NCI-H748 (cell line): ENCODE measurements around the gene PLAU.
"Not testable (repeated sequence)": the region's sequence is repeated elsewhere in the genome, so short reads cannot be mapped to it uniquely, and the experiment has no call there.

Experiments
- DNase-seq: peaks from one replicate; lab custom pipeline; 2025; ENCODE audit not compliant: unreplicated experiment; lab: John Stamatoyannopoulos, UW

The PLAU gene

DNA sequence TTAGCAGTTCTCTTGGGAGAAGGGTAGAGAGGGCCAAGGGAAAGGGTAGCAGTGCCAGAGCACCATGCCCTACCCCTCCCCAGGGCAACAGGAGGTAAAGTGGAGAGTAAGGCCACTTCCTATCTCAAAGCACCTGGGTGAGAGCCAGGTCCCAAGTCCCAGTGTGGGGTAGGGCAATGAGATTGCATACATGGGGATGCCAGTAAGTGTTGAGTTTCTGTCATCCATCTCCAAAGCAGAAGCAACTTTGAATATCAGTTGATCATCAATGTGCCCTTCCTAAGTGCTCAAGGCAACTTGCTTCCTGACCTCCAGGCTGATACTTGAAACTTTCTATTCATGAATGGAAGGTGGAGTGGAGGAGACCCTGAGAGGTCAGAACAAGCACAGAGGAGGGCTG lies 34.4 kb upstream of the PLAU start:
- DNase-seq: no peak

DNA sequence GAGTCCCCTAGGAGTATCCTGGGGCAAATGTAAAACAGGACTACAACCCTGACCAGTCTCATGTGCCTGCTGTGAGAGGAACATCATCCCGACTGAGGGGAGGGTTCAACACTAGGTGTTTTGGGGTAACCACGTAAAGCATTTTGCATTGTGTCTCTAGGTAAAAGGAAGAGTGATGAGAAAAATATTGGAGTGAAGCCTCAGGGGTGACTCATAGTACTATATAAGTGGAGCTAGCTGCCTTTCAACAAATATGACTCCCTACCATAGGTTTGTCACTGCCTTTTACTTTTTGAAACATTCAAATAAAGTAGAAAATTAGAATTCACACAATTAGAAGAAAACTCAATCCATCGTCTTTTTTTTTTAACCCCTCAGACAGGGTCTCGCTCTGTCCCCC lies 34.0 kb upstream of the PLAU start:
- DNase-seq: no peak

DNA sequence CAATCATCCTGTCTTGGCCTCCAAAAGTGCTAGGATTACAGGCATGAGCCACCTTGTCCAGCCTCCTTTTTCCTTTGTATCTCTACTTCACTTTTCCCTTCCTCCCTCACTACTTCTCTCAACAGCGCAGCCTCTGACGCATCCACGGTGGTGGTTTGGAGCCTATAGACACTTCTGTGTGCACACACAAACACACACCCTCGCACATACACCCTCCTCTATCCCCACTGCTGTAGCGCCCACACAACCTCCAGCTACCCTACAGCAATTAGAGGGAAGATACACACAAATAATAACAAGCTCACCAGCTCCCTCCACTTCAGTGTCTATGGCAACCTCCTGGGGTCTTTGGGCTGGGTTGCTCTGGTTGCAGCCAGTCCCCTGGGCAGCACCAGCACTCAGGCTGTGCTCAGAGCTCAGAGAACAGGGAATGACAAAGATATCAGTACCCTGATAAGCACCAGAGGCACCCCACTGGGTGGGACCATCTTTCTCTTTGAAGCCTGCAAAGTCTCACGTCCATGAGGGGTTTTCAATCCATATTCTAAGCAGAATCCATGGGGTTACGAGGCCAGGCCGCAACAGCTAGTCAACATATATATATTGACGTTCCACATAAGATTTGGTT lies 33.3 kb upstream of the PLAU start:
- DNase-seq: no peak

DNA sequence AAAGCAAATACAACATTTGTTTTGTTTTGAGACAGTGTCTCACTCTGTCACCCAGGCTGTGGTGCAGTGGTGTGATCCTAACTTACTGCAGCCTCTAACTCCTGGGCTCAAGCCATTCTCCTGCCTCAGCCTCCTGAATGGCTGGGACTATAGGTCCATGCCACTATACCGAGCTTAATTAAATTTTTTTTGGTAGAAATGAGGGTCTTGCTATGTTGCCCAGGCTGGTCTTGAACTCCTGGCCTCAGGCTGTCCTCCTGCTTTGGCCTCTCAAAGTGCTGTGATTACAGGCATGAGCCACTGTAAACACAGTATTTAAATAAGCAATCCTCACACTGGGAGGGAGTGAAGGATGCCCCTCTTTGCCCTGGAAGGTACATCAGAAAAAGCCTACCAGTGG lies 32.6 kb upstream of the PLAU start:
- DNase-seq: no peak

DNA sequence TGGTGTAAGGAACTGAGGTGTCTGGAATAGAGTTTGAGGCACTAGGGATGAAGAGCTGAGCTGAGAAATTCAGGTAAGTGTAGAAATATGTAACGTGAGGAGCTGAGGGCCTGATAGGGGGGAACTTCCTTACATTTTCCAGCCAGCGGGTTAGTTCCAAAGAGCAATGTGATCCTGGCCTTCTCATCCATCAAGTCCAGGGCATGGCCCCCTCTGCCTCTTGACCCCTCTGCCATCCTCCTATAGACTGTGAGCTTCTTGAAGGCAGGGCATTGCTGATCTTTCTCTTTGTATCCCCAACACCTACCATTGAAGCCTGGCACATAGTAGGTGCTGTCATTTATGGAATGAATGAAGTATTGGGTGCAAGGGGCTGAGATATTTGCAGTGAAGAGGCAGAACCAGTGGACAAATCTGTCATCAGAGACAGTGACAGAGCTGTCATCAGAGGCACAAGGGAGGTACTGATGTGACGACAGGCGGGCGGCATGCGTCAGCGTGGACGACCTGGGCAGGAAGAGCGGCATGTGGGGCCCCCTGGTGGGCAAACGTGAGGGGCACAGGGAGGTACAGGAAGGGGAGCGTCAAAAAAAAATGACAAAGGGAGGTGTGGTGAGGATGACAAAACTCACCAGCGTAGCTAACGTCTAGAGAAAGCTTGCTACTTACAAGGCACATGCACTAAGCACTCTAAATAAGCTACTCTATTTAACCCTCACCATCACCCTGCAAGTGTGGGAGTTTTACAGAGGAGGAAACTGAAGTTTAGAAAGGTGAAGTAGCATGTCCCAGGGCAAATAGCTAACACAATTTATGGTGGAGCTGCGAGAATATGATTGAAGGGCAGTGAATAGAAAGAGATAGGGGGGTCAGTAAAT lies 31.4 kb upstream of the PLAU start:
- DNase-seq: peak; percentile 75

DNA sequence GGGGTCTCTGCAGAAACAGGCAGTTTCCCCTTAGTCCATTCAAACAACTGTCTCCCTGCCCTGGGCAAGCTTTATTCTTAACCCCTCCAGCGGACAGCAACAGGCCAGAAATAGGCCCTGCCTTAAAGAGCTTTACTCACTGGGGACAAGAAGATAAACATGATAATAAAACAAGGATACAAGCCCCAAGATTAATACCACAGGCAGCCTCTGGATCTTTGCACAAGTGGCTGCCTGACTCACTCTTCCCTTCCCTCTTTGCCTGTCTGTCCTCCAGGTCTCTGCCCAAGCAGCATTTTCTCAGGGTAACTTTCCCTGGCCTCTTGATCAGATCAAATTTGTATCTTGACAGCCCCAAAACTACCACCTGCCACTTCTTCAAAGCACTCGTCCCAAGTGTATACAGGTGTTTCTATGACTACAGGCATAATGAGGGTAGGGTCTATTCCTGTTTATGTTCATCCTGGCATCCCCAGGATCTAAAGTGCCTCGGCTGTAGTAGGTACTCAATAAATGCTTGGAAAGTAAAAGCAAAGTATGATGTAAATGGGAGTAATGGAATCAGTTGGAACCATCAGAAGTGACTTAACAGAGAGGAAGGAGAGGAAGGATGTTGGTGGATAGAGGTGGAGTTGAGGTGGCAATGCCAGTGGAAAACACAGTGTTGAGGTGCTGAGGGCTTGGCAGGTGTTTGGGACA lies 29.6 kb upstream of the PLAU start:
- no peak for DNase-seq

DNA sequence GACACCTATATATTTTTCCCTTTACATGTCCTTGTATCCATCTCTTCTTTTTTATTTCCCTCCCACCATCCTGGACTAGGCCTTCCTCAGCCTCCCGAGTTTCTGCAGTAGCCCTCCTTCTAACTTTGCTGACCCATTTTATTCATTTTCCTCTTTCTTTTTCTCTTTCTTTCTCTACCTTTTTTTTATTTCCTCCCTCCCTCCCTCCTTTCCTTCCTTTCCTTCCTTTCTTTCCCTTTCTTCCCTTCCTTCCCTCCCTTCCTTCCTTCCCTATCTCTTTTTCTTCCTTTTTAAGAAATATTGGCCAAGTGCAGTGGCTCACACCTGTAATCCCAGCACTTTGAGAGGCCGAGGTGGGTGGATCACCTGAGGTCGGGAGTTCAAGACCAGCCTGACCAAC lies 26.9 kb upstream of the PLAU start:
- no peak for DNase-seq

DNA sequence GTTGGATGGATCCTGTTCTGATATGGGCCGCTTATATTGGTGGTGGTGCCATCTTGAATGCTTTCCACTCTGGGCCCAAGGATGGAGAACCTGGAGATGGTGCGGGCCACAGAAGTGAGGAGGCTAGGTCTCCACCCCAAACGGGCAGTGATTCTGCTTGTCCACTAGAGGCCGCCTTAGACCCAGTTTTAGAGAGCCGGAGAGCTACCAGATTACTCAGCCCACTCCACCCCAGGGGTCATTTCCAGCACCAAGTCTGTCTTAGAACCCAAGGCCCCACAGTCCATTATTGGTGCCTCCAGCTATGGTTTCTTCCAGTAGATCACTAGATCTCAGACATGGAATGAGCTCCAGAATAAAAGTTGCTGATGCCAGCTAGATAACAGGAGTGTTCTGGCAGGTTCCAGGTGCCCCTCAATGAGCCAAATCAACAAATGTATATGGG lies 24.8 kb upstream of the PLAU start:
- DNase-seq: peak; percentile 57

DNA sequence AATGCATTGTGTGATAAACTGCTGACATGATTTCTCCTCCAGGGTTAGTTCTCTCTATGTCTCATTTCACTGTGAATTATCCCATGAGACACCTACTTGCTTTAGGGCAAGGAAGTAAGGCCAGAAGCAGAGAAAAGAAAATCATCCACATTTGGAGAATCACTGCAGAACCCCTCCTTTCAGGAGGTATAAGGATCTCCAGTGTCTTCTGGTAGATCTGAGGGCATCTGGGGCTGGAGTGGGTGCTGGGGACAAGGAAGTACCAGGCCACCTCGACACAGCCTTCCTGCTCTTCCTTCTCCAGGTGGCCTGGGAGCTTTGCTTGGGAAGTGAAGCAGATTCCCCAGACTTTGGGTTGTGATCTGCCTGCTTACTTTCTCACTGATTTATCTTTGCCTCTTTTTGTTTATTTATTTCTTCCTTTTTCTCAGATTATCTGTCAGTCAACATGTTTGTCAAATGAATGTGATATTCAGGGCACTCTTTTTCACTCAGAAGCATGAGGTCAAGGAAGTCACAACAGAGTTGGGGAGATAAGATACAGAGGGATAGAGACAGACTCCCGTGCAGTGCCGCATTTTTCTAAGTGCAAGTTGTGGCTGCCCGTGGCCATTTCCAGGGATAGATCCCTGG lies 24.2 kb upstream of the PLAU start:
- DNase-seq: no peak

DNA sequence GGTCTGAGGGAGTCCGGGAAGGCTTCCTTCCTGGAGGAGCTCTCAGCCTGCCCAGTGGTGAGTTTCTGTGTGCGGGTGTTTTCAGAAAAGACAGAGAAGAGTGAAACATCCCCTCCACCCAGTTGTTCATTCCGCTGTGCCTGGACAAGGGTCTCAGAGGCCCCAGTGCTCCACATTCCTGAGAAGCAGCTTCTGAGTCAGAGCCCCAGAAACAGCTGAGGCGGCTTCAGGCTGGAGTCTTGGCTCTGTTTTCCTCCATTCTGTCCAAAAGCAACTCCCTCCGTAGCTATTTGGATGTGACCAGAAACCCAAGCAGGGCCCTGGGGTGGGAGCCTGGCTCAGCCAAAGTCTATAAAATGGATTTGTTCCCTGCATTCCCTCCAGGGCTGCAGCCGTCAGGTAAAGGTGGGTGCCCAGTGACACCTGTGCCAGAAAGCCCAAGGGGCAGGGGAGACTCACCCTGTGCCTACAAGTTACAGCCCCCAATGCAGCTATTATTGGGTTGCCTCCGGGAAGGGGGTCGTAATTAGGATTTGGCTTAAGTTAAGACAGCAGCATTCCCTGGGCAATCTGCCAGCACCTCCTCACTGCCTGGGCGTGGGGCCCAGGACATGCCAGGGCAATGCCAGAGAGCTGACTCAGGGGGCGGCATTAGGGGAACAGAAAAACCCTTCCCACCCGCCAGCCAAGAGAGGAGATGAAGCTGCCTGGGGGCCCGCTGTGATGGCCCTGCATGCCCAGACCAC lies 23.5 kb upstream of the PLAU start:
- peak; percentile 6 for DNase-seq

DNA sequence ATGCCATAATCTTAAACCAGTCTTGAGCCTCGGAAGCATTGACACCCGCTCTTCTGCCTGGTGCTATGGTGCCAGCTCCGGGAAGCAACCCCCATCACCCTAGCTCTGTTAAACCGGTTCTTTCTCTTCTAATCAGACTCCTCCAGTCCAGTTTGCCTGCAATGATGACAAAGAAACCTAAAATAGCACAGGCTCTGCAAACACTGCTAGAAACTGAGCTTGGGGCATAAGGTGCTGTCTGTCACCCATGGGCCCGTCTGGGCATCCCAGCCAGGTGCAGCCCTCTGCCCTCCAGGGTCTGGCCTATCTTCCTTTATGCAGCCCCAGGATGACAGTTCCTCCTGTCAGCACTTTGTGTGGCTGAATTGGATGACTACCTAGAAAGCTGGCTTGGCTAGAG lies 22.4 kb upstream of the PLAU start:
- no peak for DNase-seq

DNA sequence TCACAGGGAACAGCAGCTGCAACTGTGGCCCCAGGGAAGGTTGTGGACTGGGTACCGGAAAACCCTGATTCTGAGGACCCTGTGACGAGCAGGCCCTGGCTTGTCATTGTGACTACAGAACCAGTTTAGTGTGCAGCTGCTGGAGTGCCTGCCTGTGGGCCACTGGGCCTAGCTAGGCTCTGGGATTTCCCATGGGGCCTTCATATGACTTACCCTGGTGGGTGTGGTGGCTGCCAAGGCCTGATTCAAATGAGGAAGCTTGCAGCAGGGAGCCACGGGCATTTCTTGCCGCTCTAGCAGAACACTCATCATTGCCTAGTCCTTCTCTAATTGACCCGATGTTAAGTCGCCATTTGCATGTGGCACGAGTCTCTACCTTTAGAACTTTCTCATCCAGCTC lies 21.9 kb upstream of the PLAU start:
- no peak for DNase-seq

DNA sequence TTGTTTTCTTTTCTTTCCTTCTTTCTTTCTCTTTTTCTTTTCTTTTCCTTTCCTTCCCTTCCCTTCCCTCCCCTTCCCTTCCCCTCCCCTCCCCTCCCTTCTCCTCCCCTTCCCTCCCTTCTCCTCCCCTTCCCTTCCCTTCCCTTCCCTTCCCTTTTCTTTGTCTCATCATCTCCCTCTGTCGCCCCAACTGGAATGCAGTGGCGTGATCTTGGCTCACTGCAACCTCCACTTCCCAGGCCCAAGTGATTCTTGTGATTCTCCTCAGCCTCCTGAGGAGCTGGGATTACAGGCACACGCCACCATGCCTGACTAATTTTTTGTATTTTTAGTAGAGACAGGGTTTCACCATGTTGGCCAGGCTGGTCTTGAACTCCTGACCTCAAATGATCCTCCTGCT lies 21.5 kb upstream of the PLAU start:
- not testable (repeated sequence) for DNase-seq

DNA sequence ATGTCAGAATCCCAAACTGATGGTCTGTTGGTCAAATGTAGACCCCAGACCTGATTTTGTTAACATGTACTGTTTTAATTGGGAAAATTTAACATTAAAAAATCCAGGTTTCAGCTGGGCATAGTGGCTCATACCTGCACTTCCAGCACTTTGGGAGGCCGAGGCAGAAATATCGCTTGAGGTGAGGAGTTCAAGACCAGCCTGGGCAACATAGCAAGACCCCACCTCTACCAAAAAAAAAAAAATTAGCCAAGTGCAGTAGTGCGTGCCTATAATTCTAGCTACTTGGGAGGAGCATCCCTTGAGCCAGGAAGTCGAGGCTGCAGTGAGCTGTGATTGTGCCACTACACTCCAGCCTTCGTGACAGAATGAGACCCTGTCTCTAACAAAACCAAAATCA lies 20.7 kb upstream of the PLAU start:
- DNase-seq: no peak

DNA sequence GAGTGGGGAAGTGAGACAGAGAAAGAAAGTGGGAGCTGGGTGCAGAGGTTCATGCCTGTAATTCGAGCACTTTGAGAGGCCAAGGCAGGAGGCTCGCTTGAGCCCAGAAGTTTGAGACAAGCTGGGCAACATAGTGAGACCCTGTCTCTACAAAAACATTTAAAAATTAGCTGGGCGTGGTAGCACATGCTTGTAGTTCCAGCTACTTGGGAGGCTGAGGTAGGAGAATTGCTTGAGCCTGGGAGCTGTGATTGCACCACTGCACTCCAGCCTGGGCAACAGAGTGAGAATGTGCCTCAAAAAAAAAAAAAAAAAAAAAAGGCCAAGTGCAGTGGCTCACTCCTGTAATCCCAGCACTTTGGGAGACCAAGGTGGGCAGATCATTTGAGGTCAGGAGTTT lies 20.1 kb upstream of the PLAU start:
- DNase-seq: not testable (repeated sequence)

DNA sequence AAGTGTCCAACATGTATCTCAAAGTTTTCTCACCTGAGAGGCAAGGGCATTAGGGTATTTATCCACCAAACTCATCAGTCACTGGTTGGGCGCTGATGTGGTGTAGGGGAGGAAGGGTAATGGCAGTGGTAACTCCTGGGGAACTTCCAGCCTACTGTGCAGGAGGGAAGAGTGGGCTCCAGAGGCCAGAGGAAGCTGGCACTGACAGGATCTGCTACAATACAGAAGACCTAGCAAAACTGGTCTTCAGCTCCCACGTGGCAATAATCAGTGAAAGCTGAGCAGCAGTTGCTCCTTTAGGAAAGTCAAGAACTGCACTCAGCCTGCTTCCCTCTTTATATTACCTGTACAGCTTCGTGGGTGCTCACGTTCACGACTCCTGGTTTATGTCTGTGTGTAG lies 19.4 kb upstream of the PLAU start:
- no peak for DNase-seq

DNA sequence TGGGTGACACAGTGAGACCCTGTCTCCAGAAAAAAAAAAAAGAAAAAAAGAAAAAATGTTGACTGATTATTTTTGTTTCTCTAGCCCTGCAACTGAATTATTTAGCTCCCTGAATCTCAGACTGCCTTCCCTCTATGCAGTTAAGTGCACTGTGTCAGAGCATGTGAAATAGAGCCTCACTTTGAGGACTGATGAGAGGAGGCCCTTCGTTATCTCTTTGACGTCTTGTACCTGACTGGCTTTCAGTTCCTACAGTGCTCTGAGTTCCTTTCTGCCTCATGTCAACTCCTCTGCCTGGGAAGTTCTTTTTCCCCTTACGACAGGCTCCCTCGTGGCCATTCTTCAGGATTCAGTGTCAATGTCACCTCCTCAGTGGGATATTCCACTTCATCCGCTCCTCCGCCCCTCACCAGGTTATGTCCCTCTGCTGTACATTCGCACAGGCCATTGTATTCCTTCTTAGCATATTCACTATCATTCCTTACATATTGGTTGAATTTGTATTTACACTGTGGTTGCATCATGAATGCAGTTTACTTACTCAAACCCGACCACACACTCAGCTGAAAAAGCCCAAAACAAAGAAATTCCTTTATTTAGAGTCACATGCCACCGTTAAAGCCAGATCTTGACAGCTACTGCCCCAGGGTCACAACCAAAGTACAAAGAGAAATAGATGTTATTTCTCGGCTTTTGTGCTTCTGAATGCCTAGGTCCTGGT lies 18.5 kb upstream of the PLAU start:
- no peak for DNase-seq

DNA sequence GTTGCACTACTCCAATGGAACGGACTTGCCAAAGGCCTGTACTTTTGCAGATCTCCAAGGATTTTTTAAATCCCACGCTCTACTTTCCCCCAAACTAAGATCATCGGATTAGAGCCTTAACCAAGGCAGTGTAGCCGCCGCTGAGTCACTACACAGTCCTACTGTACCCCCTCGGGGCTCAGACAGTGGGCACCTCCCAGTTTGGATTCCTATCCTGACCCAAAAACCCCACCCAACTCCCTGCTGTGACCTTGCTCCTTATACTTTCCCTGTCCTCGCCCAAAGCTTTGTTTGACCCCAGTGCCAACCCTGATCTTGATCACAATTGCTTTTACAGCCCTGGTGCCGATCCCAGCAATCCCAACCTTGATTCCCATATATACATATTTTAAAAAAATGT lies 17.5 kb upstream of the PLAU start:
- no peak for DNase-seq

DNA sequence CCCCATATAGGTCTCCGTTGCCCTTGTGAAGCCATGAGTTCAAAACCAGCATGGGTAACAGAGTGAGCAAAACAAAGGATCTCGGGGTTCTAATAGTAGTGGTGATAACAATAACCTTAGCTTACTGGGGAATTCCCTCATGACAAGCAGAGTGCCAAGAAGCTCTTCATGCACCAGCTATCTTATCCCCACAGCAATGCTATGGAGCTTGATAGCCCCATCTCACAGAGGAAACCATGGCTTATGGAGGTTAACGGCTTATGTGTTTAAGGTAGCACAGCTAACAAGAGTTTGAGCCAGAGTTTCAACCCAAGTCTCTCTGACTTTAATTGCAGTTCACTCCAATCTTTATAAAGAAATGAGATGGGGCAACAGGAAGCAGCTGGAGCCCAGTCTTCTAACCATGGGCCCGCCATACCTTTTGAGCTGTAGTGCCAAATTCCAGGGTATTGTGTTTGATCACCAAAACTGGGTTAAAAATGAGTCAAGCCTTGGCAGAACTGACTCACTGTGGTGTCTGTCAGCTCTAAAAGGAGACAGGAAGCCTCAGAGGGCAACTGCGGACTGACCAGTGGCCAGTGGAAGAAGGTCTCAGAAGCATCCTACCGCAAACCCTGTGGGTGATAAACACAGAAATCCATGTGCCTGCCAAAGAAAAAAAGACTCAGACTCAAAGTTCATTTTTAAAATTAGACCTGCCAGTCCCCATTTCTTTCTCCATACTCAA lies 16.5 kb upstream of the PLAU start:
- no peak for DNase-seq

DNA sequence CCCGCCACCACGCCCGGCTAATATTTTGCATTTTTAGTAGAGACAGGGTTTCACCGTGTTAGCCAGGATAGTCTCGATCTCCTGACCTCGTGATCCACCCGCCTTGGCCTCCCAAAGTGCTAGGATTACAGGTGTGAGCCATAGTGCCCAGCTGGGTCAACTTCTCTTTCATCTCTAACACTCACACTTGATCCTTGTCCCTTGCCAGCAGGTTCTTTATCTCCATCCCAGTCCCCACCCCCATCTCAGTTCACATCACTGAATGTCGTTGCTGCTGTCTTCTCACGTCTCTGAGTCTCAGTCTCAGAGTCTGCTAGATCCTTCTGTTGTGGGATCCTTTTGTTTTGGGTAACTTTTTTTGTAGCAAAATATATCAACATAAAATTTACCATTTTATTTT lies 15.6 kb upstream of the PLAU start:
- not testable (repeated sequence) for DNase-seq
